ENCODE measurements around the gene PPP2R5C. TPM values are rescaled to one million over a fixed set of nuclear protein-coding genes. Genes with fewer than 3 reads are reported as not detected.

Gene PPP2R5C
- total and polyA plus RNA-seq, 9 of the 15 experiments (the other 6 are each of a cell fraction or from before 2014, with no cell fraction given): 284 to 617 (median 395) TPM

DNA sequence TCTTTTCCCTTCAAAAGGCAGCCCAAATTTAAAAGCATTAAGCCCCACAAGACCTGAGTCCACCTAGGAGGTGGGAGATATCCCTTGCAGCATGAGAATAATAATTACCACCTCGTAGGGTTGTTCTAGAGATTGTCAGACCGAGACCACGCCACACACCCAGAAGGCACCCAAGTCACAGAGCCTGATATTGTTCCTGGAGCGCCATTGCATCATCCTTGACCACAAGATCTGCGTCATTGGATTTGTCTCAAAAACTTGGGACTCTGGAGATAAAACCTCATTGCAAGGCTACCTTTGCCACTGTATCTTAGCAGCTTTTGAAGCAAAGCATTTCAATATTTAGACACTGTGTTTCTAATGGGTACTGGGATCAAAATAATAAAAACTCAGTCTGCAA lies 29.4 kb upstream of the PPP2R5C start:
- BruUV-seq (replicated peaks): no TSS peak
- peak overlapping the region in 1 of 2 experiments; percentile 64; a peak in 3 of 4 replicates for H3K9ac ChIP-seq (ENCODE audit: insufficient read depth in 1 of 2, low read depth in 2 of 2, low read length in 2 of 2)
- FAIRE-seq (peak; percentile 86), DNase-seq (ENCODE audit: extremely low read depth in 1 of 4, low spot score in 3 of 4) (peak in 1 of 4 experiments; percentile 68), ATAC-seq (peak; percentile 73)
- H2AFZ ChIP-seq (ENCODE audit: low read depth, low read length): peak overlapping the region; percentile 83
- peaks cover 11% of the 10 kb centered on the region for H3K9me3 ChIP-seq (replicated peaks; ENCODE audit: control insufficient read depth, insufficient read depth, low read depth, low read length)
- H3K4me1 ChIP-seq (replicated peaks in 1 of 2; ENCODE audit: control insufficient read depth in 2 of 2, insufficient read depth in 2 of 2, low read length in 2 of 2): peaks cover 21% of the 10 kb centered on the region in 2 experiments; a peak in 4 of 5 replicates
- no peaks in the 10 kb centered on the region for H4K20me1 ChIP-seq (replicated peaks; ENCODE audit: control insufficient read depth, insufficient read depth, low read length)
- H3K36me3 ChIP-seq (ENCODE audit: control insufficient read depth, insufficient read depth, low read length): no peaks in the 10 kb centered on the region
- in situ Hi-C loops (cut with MboI): no loop called here
- ChIA-PET POLR2A (no interaction called here), CTCF (ENCODE audit: low intra/inter-chr PET ratio) (no interaction called here)
- 4% methylated on average over 5 of the region's 5 CpGs for WGBS (ENCODE audit: insufficient coverage, low coverage, missing lambda C conversion rate)
- H3K4me2 ChIP-seq (ENCODE audit: insufficient read depth, low read length): peak overlapping the region; percentile 65
- H3K4me3 ChIP-seq: no peak overlapping the region
- H3K27me3 ChIP-seq (ENCODE audit: control insufficient read depth in 2 of 2, insufficient read depth in 2 of 2, low read length in 2 of 2): no peaks in the 10 kb centered on the region
- H3K79me2 ChIP-seq (ENCODE audit: control insufficient read depth, insufficient read depth, low read length): no peaks in the 10 kb centered on the region
- no peaks in the 10 kb centered on the region for H3K9me1 ChIP-seq (ENCODE audit: control insufficient read depth, insufficient read depth, low read length)
- H3K27ac ChIP-seq (ENCODE audit: extremely low read depth, low read depth, low read length): peak overlapping the region; percentile 67
- intact Hi-C loops (cut with micrococcal nuclease): no loop called here
- no peak for TF ChIP-seq PRMT5 (CRISPR knock-in tag; IDR thresholded peaks at IDR 0.05)
- TF ChIP-seq, protein P1, sequence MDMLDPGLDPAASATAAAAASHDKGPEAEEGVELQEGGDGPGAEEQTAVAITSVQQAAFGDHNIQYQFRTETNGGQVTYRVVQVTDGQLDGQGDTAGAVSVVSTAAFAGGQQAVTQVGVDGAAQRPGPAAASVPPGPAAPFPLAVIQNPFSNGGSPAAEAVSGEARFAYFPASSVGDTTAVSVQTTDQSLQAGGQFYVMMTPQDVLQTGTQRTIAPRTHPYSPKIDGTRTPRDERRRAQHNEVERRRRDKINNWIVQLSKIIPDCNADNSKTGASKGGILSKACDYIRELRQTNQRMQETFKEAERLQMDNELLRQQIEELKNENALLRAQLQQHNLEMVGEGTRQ (CRISPR knock-in tag; IDR thresholded peaks at IDR 0.05): no peak
- no peak for TF ChIP-seq ZKSCAN1 (IDR thresholded peaks at IDR 0.05; ENCODE audit: low read depth, low read length)
- no peak for TF ChIP-seq GTF2E2 (tag; IDR thresholded peaks at IDR 0.05)
- no peak for TF ChIP-seq ESRRB (CRISPR knock-in tag; IDR thresholded peaks at IDR 0.05; ENCODE audit: borderline replicate concordance)
- no peak for TF ChIP-seq ZNF175 (CRISPR knock-in tag; IDR thresholded peaks at IDR 0.05; ENCODE audit: low read depth)
- TF ChIP-seq, protein P2, sequence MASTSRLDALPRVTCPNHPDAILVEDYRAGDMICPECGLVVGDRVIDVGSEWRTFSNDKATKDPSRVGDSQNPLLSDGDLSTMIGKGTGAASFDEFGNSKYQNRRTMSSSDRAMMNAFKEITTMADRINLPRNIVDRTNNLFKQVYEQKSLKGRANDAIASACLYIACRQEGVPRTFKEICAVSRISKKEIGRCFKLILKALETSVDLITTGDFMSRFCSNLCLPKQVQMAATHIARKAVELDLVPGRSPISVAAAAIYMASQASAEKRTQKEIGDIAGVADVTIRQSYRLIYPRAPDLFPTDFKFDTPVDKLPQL (IDR thresholded peaks at IDR 0.05; ENCODE audit: extremely low read depth, insufficient read length): no peak
- TF ChIP-seq SRF (CRISPR knock-in tag; IDR thresholded peaks at IDR 0.05): no peak
- no peak for TF ChIP-seq RBM25 (IDR thresholded peaks at IDR 0.05; ENCODE audit: low read depth, low read length, severe bottlenecking)
- TF ChIP-seq SIX5 (IDR thresholded peaks at IDR 0.05; ENCODE audit: borderline replicate concordance in 1 of 2, insufficient read depth in 1 of 2, low read depth in 1 of 2, low read length in 2 of 2): no peak
- TF ChIP-seq ZNF347 (CRISPR knock-in tag; IDR thresholded peaks at IDR 0.05; ENCODE audit: low read depth): no peak
- TF ChIP-seq, protein P3, sequence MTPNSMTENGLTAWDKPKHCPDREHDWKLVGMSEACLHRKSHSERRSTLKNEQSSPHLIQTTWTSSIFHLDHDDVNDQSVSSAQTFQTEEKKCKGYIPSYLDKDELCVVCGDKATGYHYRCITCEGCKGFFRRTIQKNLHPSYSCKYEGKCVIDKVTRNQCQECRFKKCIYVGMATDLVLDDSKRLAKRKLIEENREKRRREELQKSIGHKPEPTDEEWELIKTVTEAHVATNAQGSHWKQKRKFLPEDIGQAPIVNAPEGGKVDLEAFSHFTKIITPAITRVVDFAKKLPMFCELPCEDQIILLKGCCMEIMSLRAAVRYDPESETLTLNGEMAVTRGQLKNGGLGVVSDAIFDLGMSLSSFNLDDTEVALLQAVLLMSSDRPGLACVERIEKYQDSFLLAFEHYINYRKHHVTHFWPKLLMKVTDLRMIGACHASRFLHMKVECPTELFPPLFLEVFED (CRISPR knock-in tag; conservative IDR thresholded peaks at IDR 0.05): no peak
- no peak for TF ChIP-seq ZNF146 (CRISPR knock-in tag; IDR thresholded peaks at IDR 0.05; ENCODE audit: unreplicated experiment)
- TF ChIP-seq CHD1 (IDR thresholded peaks at IDR 0.05; ENCODE audit: low read length): no peak
- no peak for TF ChIP-seq SRSF9 (IDR thresholded peaks at IDR 0.05; ENCODE audit: borderline replicate concordance, low read depth, low read length)
- no peak for TF ChIP-seq ZKSCAN8 (CRISPR knock-in tag; IDR thresholded peaks at IDR 0.05)
- TF ChIP-seq ZNF224 (CRISPR knock-in tag; IDR thresholded peaks at IDR 0.05): no peak
- no peak for TF ChIP-seq FOXJ3 (CRISPR knock-in tag; IDR thresholded peaks at IDR 0.05)
- no peak for TF ChIP-seq CHCHD3 (CRISPR knock-in tag; IDR thresholded peaks at IDR 0.05)
- TF ChIP-seq BACH1 (tag; IDR thresholded peaks at IDR 0.05): no peak
- no peak for TF ChIP-seq NFATC3 (IDR thresholded peaks at IDR 0.05)
- TF ChIP-seq RFX7 (CRISPR knock-in tag; IDR thresholded peaks at IDR 0.05): no peak
